ENCODE measurements around the gene HPN. TPM values are rescaled to one million over a fixed set of nuclear protein-coding genes. Genes with fewer than 3 reads are reported as not detected.

HPN gene
- total and polyA plus RNA-seq, 10 of the 15 experiments (the other 5 are each of a cell fraction or from before 2014, with no cell fraction given) = 0.21 to 0.35 TPM; not detected in 8

- no peak overlapping the region for H3K27ac ChIP-seq (ENCODE audit: control insufficient read depth, insufficient read depth)
- ChIA-PET SMC1A (ENCODE audit: uncharacterized antibody, unreplicated experiment) (interaction anchor here (1.8 kb wide), 1 partner anchor 25 kb away, joined by 5 read pairs; no protein-coding TSS in a partner anchor), RAD21 (ENCODE audit: unreplicated experiment) (interaction anchor here (1.5 kb wide), 1 partner anchor 35 kb away, joined by 5 read pairs; no protein-coding TSS in a partner anchor), POLR2A (no interaction called here), CTCF (interaction anchor here (2.1 kb wide), 1 partner anchor 35 kb away, joined by 10 read pairs; no protein-coding TSS in a partner anchor)
- BruUV-seq (replicated peaks) = no TSS peak
- TF ChIP-seq ATF3 (IDR thresholded peaks at IDR 0.05; ENCODE audit: borderline replicate concordance, extremely low read depth, low read depth, low read length) = no peak
- TF ChIP-seq ZBTB40 (IDR thresholded peaks at IDR 0.05; ENCODE audit: borderline replicate concordance) = no peak
- TF ChIP-seq ASH2L (IDR thresholded peaks at IDR 0.05; ENCODE audit: borderline replicate concordance, low read depth) = no peak
- TF ChIP-seq NRF1 (conservative IDR thresholded peaks at IDR 0.05; ENCODE audit: low read depth, low read length) = no peak
- TF ChIP-seq SMAD5 (IDR thresholded peaks at IDR 0.05; ENCODE audit: low read depth) = no peak
- H2AFZ ChIP-seq (ENCODE audit: control insufficient read depth, low read depth, low read length) = no peak overlapping the region
- DNase-seq (ENCODE audit: low read depth, low spot score) = no peak
- no peak overlapping the region for H3K4me3 ChIP-seq
- no peak overlapping the region for H3K4me2 ChIP-seq (ENCODE audit: control insufficient read depth, insufficient read depth)
- H4K20me1 ChIP-seq (ENCODE audit: control insufficient read depth, insufficient read depth) = peaks cover 3% of the 10 kb centered on the region; the same call in 1 of the 2 replicates
- no peaks in the 10 kb centered on the region for H3K27me3 ChIP-seq (replicated peaks in 1 of 2; ENCODE audit: control insufficient read depth in 2 of 2, insufficient read depth in 2 of 2, low read length in 1 of 2)
- intact Hi-C loops (cut with micrococcal nuclease; ENCODE audit: unreplicated experiment) = no loop called here
- no peak for ATAC-seq
- H3K4me1 ChIP-seq (ENCODE audit: control insufficient read depth, insufficient read depth, low read length) = peaks cover 6% of the 10 kb centered on the region
- WGBS (ENCODE audit: insufficient coverage, insufficient replicate concordance, low lambda C conversion rate, missing lambda C conversion rate) = 93% methylated on average over 12 of the region's 12 CpGs
- H3K9me3 ChIP-seq (replicated peaks; ENCODE audit: control insufficient read depth, insufficient read depth, low read length) = no peaks in the 10 kb centered on the region
- H3K36me3 ChIP-seq (ENCODE audit: control insufficient read depth in 2 of 2, insufficient read depth in 2 of 2, low read length in 1 of 2) = peaks cover 5 to 28% of the 10 kb centered on the region in 2 experiments
- H3K79me2 ChIP-seq (ENCODE audit: control insufficient read depth, insufficient read depth, low read length) = peaks cover 12% of the 10 kb centered on the region
- in situ Hi-C loops (cut with MboI) = no loop called here
- no peak for FAIRE-seq
- no peak overlapping the region for H3K9ac ChIP-seq (ENCODE audit: control insufficient read depth, insufficient read depth, low read length)
These were observed 32.6 kb upstream of the HPN start for GRCh38 chr19:35008891-35009341.
